ENCODE data around the gene PTPN7.
"Not testable (repeated sequence)": the region's sequence is repeated elsewhere in the genome, so short reads cannot be mapped to it uniquely, and the experiment has no call there.

PTPN7 gene

GRCh38 chr1:202168861-202169260, 8.5 kb upstream of the PTPN7 start:
- TF ChIP-seq, protein P1, sequence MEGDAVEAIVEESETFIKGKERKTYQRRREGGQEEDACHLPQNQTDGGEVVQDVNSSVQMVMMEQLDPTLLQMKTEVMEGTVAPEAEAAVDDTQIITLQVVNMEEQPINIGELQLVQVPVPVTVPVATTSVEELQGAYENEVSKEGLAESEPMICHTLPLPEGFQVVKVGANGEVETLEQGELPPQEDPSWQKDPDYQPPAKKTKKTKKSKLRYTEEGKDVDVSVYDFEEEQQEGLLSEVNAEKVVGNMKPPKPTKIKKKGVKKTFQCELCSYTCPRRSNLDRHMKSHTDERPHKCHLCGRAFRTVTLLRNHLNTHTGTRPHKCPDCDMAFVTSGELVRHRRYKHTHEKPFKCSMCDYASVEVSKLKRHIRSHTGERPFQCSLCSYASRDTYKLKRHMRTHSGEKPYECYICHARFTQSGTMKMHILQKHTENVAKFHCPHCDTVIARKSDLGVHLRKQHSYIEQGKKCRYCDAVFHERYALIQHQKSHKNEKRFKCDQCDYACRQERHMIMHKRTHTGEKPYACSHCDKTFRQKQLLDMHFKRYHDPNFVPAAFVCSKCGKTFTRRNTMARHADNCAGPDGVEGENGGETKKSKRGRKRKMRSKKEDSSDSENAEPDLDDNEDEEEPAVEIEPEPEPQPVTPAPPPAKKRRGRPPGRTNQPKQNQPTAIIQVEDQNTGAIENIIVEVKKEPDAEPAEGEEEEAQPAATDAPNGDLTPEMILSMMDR (IDR thresholded peaks at IDR 0.05; ENCODE audit: insufficient read depth, low read length, poor library complexity, severe bottlenecking), result no peak
- TF ChIP-seq EZH2phosphoT487 (conservative IDR thresholded peaks at IDR 0.05; ENCODE audit: low read length), result no peak
- Histone ChIP-seq H3F3A (ENCODE audit: insufficient read depth) (no peaks in the 10 kb centered on the region), H3K36me3 (ENCODE audit: low read length) (no peaks in the 10 kb centered on the region), H3K9me2 (replicated peaks; ENCODE audit: insufficient read depth, low read length) (no peaks in the 10 kb centered on the region), H3K4me2 (ENCODE audit: low read depth, low read length, poor library complexity, severe bottlenecking) (no peak overlapping the region), H3K9me3 (ENCODE audit: insufficient read depth, low read length) (no peaks in the 10 kb centered on the region), H3K27ac (ENCODE audit: low read depth, low read length) (no peak overlapping the region), H3K4me3 (ENCODE audit: insufficient read depth, low read length, poor library complexity, severe bottlenecking) (no peak overlapping the region), H4K20me1 (ENCODE audit: low read depth, low read length) (no peaks in the 10 kb centered on the region), H3K79me2 (ENCODE audit: insufficient read depth, low read length) (no peaks in the 10 kb centered on the region), H3K9ac (ENCODE audit: low read length) (no peak overlapping the region), H2AFZ (ENCODE audit: low read depth, low read length, severe bottlenecking) (no peak overlapping the region), H3K27me3 (ENCODE audit: low read length) (no peaks in the 10 kb centered on the region)

- no peaks in the 10 kb centered on the region for H3K79me2 ChIP-seq (ENCODE audit: insufficient read depth, low read length)
- H3K9me3 ChIP-seq (ENCODE audit: insufficient read depth, low read length), result no peaks in the 10 kb centered on the region
- H3K4me2 ChIP-seq (ENCODE audit: low read depth, low read length, poor library complexity, severe bottlenecking), result no peak overlapping the region
- no peak overlapping the region for H2AFZ ChIP-seq (ENCODE audit: low read depth, low read length, severe bottlenecking)
- no peaks in the 10 kb centered on the region for H3K27me3 ChIP-seq (ENCODE audit: low read length)
- H4K20me1 ChIP-seq (ENCODE audit: low read depth, low read length), result no peaks in the 10 kb centered on the region
- TF ChIP-seq, protein P1 (IDR thresholded peaks at IDR 0.05; ENCODE audit: insufficient read depth, low read length, poor library complexity, severe bottlenecking), result no peak
- no peak for TF ChIP-seq EZH2phosphoT487 (conservative IDR thresholded peaks at IDR 0.05; ENCODE audit: low read length)
- H3K4me3 ChIP-seq (ENCODE audit: insufficient read depth, low read length, poor library complexity, severe bottlenecking), result no peak overlapping the region
- no peak overlapping the region for H3K9ac ChIP-seq (ENCODE audit: low read length)
- no peaks in the 10 kb centered on the region for H3K36me3 ChIP-seq (ENCODE audit: low read length)
- H3K9me2 ChIP-seq (replicated peaks; ENCODE audit: insufficient read depth, low read length), result no peaks in the 10 kb centered on the region
- H3K27ac ChIP-seq (ENCODE audit: low read depth, low read length), result no peak overlapping the region
- no peaks in the 10 kb centered on the region for H3F3A ChIP-seq (ENCODE audit: insufficient read depth)
Observed at GRCh38 chr1:202167708-202168415, 7.5 kb upstream of the PTPN7 start.

DNA sequence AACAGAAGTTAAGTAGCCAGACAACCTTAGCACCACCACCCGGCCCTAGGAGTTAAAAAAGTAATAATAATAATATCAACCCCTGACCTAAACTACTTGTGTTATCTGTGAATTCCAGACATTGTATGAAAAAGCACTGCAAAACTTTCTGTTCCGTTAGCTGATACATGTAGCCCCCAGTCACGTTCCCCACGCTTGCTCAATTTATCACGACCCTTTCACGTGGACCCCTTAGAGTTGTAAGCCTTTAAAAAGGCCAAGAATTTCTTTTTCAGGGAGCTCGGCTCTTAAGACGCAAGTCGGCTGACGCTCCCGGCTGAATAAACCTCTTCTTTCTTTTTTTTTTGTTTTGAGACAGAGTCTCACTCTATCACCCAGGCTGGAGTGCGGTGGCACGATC, 6.7 kb upstream of the PTPN7 start:
- not testable (repeated sequence) for H3F3A ChIP-seq (ENCODE audit: insufficient read depth)

DNA sequence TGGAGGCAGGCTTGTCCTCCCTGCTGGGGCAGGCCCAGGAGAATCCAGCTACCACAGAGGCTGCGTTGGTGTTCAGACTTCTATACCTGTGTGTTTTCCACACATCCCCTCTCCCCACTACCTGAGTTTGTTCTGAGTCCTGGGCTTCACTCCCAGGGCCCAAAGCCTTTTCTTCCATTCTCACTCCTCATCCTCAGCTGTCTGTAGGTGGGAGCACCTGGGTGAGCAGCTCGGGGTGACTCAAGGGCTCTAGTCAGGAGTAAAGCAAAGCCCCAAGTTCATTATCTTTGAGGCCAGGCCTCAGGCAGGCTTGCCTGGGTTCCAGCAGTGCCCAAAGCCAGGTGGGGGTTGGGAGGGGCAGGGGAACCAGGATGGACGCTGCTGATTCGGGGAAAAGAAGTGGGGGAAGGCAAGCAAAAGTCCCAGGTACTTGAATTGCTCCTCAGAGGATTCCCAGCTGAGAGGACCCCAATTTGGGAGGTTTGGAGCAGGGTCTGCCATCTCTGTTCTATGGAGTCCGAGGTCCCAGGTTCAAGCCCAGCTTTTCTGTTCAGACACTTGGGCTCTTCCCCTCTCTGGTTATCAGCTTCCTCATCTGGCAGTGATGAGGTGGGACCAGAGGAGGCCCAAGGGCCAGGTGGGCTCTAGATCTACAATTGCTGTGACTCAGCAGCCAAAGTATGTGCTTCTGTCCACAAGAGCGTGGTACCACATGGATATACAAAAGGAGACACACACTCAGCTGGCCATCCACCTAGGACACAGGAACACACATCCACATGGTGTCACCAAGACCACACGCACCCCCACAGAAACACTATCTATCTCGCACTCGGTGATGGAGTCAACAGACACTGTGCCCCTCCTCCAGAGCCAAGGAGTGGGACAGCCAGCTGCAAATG, 5.8 kb upstream of the PTPN7 start:
- H3K9me3 ChIP-seq (ENCODE audit: insufficient read depth, low read length), result no peaks in the 10 kb centered on the region
- no peaks in the 10 kb centered on the region for H3K27me3 ChIP-seq (ENCODE audit: low read length)
- no peak overlapping the region for H3K4me2 ChIP-seq (ENCODE audit: low read depth, low read length, poor library complexity, severe bottlenecking)
- H3F3A ChIP-seq (ENCODE audit: insufficient read depth), result no peaks in the 10 kb centered on the region
- no peak for TF ChIP-seq EZH2phosphoT487 (conservative IDR thresholded peaks at IDR 0.05; ENCODE audit: low read length)
- TF ChIP-seq, protein P1 (IDR thresholded peaks at IDR 0.05; ENCODE audit: insufficient read depth, low read length, poor library complexity, severe bottlenecking), result no peak
- H3K9ac ChIP-seq (ENCODE audit: low read length), result no peak overlapping the region
- H4K20me1 ChIP-seq (ENCODE audit: low read depth, low read length), result no peaks in the 10 kb centered on the region
- H2AFZ ChIP-seq (ENCODE audit: low read depth, low read length, severe bottlenecking), result no peak overlapping the region
- no peak overlapping the region for H3K27ac ChIP-seq (ENCODE audit: low read depth, low read length)
- no peaks in the 10 kb centered on the region for H3K36me3 ChIP-seq (ENCODE audit: low read length)
- no peak overlapping the region for H3K4me3 ChIP-seq (ENCODE audit: insufficient read depth, low read length, poor library complexity, severe bottlenecking)
- H3K79me2 ChIP-seq (ENCODE audit: insufficient read depth, low read length), result no peaks in the 10 kb centered on the region
- H3K9me2 ChIP-seq (replicated peaks; ENCODE audit: insufficient read depth, low read length), result no peaks in the 10 kb centered on the region

More for the DNA sequence above, 6.7 kb upstream of the PTPN7 start:
- H3K9me2 ChIP-seq (replicated peaks; ENCODE audit: insufficient read depth, low read length); H3K27me3 ChIP-seq (ENCODE audit: low read length); H3K9me3 ChIP-seq (ENCODE audit: insufficient read depth, low read length); H3K27ac ChIP-seq (ENCODE audit: low read depth, low read length); H3K36me3 ChIP-seq (ENCODE audit: low read length); H3K79me2 ChIP-seq (ENCODE audit: insufficient read depth, low read length); H2AFZ ChIP-seq (ENCODE audit: low read depth, low read length, severe bottlenecking); H3K9ac ChIP-seq (ENCODE audit: low read length); H4K20me1 ChIP-seq (ENCODE audit: low read depth, low read length); H3K4me2 ChIP-seq (ENCODE audit: low read depth, low read length, poor library complexity, severe bottlenecking); H3K4me3 ChIP-seq (ENCODE audit: insufficient read depth, low read length, poor library complexity, severe bottlenecking): not testable (repeated sequence)
